Fibroblast of gingiva (primary cell): ENCODE results near the gene DUSP10.

Experiments used
- DNase-seq: peaks from one replicate; pipeline ENCODE4 v3.0.0-alpha.2; 2011; ENCODE audit warnings: low read depth

The DUSP10 gene

DNA sequence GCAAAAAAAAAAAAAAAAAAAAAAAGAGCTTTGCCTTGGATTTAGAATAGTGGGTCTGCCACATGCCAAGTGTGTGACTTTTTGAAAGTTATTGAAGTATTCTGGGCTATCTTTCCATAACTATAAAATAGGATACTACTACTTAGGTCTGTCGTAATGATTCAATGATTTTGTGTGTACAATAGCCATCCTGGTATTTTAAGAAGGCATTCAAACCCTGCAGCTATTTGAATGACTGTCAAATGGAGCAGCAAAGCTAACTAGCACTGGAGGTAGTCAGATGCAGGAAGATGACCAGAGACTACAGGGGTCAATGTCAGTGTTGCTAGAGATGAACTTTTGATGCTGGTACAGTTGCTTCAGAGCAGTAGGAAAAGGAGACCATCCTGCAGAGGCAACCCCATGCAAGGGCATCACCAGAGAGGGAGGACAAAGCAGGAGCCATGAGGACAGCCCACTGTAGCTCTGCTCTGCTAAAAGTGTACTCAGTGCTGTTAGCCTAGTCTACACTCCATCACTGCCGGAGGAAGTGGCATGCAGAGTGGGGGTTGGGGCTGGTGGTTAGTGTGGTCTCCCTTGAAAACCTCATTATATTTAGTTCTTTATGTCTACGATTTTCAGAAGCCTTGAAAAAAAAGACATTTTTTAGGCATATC is 29.0 kb downstream of the DUSP10 start:
- DNase-seq = no peak

- DNase-seq = peak; percentile 53
Observed at GRCh38 chr1:221712198-221712684, 29.6 kb downstream of the DUSP10 start.

DNA sequence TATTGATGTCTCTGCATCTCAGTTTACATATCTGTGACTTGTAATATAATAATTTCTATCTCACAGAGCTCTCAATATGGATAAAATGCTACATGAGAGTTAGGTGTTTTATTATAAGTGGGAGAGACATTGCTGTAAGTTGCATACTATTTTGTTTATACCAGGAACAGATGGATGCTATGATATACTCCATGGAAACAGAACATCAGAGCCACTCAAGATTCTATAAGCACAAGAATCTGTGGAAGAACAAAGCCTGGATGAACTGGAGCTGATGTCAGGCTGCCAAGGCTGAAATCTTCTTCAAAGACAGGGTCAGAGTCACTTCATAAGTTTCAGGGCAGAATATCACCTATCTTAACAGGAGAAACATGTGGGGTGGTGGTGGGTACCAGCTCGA is 30.2 kb downstream of the DUSP10 start:
- DNase-seq = no peak

DNA sequence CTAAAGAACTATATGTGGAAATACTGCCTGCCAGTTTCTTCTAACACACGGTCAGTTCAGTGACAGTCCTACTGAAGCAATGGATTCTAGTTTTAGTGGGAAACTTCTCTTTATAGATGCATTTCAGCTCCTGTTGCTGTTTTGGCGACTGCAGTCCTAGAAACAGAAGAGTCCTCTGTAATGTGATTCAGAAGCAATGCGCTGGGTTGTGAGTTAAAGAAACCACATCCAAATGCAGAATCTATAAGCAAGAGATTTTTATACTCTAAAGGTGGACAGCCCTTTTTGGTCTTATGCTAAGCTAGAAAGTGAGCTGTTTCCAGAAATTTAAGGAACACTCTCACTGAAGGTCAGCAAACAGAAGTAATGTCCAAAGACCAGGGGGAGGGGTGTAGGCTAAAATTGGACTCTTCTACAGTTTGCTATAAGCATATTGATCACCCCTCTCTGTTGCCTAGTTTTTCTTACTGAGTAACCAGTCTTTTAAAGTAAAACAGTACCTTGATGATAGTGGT is 30.8 kb downstream of the DUSP10 start:
- DNase-seq = no peak

- no peak for DNase-seq
Observed at GRCh38 chr1:221709854-221710253, 32.0 kb downstream of the DUSP10 start.

GRCh38 chr1:221708987-221709386 is 32.9 kb downstream of the DUSP10 start:
- DNase-seq = peak; percentile 42

DNA sequence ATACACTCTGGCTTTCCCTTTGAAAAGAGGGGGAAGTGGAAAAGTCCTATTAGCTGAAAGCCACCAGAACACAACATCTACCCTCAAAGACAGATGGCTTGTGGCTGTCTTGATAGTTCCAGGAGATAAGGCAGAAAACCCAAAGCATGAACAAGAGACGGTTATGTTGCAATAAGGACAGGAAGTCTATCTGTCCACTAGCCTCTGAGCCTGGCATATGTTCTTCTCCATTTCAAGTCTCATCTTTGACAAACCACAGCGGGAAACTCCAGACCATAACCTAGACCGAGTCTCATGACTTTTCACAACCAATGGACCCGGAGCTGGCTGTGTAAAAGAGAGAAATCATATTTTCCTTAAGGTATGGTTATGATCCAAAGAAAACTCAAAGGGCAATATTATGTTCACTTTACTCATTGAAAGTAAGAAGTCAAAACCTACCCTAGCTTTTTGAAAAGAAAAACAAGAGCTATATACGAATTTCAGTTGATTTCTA is 33.8 kb downstream of the DUSP10 start:
- DNase-seq = no peak

GRCh38 chr1:221706876-221707582 is 34.9 kb downstream of the DUSP10 start:
- no peak for DNase-seq

DNA sequence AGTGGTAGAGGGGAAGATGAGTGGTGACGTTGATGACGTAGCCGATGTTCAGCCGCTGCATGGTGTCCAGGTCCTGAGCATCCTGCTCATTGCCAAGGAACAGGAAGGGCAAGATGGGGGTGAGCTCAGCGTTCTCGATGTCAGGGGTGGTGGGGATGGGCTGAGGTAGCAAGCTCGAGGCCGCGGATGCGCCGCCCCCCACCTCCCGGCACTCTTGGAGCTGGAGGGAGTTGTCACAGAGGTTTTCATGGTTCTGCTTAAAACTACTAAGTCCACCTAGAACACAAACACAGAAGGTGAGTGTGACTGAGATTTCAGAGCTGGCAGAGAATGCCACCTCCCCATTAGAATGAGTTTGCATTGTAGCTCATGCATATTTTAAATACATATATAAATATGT is 35.7 kb downstream of the DUSP10 start:
- DNase-seq = no peak

DNA sequence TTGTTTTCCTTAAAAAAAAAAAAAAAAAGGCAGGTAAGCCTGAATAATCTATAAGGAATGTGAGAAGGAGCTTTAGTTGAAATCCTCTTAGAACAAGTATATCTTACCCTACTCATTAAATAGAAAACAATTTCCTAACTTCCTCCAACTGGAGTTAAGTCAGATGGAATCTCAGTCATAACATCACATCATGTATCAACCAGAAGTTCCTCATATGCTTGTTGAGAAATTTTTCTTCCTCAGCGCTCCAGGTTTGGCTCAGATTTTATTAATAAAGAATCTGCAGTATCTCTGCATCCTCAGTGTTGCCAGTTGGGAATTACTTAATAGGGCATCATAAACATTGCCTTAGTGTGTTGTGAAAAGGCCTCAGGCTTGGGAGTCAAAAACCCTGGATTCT is 37.6 kb downstream of the DUSP10 start:
- peak; percentile 85 for DNase-seq

DNA sequence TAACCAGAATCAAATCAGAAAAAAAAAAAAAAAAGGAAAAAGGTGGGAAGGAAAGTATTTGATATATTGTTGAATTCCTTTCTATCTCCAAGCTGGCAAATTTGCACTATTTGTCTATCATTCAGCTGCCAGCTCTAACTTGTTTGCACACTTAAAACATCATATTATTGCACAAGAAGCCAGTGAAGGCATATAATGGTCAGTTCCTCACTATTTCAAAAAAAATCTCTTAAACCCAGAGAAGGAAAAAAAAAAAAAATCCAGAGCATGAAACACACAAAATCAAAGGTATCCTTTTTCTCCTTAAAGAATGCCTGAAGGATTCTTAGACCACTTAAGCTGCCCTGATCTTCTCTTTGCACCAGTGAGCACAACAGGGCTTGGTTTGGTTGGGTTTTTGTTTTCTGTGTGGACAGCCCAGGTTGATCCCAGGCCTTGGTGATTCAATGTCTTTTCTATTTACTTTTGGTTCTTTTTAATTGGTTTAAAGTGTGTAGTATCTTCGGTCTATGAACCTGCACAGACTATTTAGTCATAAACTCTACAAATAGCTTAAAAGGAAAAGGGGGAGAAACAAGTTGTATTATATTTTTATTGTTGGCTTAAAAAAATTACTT is 40.2 kb downstream of the DUSP10 start:
- DNase-seq = no peak

DNA sequence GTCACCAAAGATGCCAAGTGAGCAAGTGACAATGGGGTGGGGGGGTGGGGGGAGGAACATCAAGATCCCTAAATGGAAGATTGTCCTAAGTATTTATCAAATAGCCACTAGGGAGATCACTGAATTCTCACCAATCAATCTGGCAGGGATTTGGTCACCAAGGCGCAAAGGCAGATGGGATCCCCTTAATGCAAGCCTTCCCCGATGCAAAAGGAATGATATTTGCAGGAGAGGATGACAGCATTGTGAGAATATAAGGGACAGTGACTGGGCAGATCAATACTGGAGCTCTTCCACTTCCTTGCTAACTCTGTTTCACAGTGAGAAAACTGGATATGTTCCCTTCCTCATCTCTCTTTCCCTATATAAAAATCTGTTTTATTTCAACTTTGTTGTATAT is 40.9 kb downstream of the DUSP10 start:
- no peak for DNase-seq

GRCh38 chr1:221700536-221700935 is 41.4 kb downstream of the DUSP10 start:
- DNase-seq = no peak

DNA sequence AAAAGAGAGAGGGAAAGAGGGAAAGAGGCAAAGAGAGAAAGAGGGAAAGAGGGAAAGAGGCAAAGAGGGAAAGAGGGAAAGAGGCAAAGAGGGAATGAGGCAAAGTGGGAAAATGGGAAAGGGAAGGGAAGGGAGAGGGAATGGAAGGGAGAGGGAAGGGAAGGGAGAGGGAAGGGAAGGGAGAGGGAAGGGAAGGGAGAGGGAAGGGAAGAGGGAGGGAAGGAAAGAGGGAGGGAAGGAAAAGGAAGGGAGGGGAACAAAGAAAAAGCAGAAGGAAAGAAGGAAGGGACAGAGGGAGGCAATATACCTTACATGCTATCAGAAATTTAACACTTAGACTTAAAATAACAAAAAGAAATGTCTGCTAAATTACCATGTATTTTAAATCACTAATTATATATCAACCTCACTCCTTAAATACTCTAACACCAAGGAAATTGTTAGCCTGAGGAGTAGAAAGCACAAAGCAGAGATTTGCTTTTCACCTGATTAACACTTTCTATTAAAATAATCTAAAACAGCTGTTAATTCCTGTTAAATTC is 41.8 kb downstream of the DUSP10 start:
- no peak for DNase-seq

DNA sequence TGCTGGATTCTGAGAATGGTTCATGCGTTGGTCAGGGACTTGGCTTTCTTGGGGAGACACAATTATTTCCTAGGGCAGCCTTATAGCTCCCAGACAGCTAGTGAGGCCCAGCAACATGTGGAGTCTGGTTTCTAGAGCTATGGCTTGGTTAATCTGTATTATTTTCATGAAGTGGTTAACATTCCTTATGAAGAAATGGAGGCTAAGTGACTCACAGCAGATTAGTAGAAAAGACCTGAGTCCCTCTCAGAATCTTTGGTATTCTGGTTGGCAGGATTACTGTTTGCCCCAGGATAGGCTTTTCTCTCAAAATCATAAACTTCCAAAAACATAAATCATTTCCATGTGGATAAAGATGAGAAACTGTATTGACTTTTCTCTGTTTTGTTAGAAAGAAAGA is 42.3 kb downstream of the DUSP10 start:
- DNase-seq = peak; percentile 53

DNA sequence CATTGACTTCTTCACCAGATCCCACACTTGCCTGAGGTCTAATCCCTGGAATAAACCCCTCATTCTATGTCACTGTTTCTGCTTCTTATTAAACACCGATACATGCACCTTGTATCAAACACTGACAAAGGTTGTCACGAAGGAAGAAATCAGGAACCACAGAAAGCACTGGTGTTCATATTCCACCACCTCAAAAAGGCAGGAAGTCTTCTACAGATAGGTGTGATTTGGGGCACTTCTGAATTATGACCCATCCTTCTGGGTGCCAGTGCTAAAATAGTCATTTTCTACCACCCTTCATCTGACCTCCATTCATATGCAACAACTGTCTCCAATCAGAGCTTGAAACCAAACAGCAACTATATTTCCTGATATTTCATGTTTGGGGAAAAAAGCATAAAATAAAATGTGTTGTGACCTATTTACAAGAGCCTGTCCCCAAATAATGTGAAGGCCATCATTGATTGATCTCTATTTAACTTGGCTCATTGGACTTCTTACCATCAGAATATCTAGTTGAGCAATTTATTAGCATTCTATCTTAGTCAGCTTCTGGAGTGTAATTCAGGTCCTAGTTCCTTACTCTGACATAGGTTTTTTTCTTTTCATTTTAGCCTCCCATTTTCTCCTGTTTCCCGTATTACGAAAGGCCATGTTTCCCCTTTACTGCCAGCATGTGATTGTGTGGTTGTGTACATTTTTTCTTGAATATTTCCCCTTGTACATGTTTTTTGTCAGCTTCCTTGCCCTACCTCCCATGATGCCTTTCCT is 43.1 kb downstream of the DUSP10 start:
- DNase-seq = no peak

DNA sequence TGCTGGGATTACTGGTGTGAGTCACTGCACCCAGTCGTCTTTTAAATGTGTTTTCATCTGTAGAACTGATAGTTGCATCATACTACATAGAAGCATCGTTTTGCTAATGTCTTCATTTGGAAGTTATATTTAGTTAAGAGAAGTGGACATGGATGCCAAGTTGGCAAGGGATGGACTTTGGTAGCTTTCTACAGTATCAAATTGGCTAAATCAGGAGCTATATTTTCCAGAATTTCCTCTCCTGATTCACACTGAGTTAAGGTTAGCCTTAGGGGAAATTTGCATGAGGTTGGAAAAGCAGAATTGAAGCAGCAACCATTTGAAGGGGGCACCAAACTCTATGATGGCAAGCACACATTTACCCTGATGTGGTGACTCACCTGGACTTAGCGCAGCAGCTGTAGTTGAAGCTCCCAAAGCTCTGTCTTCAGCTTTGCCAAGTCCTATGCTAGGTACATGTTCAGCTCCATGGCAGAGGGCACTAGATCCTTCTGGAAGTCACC is 43.9 kb downstream of the DUSP10 start:
- peak; percentile 84 for DNase-seq

- DNase-seq = no peak
Observed at GRCh38 chr1:221696718-221697461, 45.0 kb downstream of the DUSP10 start.

GRCh38 chr1:221696027-221696426 is 45.9 kb downstream of the DUSP10 start:
- no peak for DNase-seq

DNA sequence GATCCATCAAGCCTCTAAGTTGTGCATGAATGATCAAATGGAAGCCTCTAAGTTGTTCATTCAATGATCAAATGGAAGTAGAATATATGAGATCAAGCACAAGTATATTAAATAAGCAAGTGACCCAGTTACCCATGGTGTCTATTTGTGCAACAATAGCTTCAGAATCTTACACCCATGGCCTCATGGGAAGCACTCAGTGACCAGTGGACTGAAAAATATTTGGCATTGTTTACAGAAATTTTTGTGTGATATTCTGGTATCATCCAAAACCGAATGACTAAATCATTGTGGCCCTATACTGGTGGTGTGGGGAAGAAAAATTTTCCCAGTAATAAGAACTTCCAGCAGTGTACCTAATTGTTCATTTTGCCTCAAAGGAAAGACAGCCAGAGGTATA is 46.6 kb downstream of the DUSP10 start:
- no peak for DNase-seq

DNA sequence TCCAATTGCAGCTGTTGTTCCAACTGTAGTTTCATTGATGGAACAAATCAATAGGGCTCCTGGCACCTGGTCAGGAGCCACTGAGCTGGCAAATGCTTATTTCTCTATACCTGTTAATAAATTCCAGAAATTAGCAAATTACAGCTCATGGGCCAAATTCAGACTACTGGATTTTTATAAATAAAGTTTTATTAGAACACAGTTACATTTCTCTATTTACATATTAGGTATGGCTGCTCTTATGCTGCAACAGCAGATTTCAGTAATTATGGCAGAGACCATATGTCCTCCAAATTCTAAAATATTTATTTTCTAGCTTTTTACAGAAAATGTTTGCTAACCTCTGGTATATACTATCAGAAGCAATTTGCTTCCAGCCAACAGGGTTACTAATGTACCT is 47.8 kb downstream of the DUSP10 start:
- DNase-seq = no peak
